Prostate gland (tissue), 2 donors: Measurements from ENCODE around the gene TTC34.

Experiments used
- POLR2A ChIP-seq: fragments of 450-650 bp; IDR thresholded peaks from one replicate; pipeline ENCODE4 v1.6.1; 2016; ENCODE audit warnings: antibody characterized with exemption, mild to moderate bottlenecking
- TF ChIP-seq, protein P1 (sequence below), 4 experiments: fragments of 200-600 bp in 2 of 4; fragments of 450-650 bp in 2 of 4; sonication (generic) in 2 of 4; IDR thresholded peaks; 1 replicate in 3 of 4; 2 replicates in 1 of 4; pipeline ENCODE4 v1.5.1; 2016 to 2019; ENCODE audit warnings: antibody characterized with exemption in 4 of 4, mild to moderate bottlenecking in 2 of 4, moderate library complexity in 2 of 4

DNA sequence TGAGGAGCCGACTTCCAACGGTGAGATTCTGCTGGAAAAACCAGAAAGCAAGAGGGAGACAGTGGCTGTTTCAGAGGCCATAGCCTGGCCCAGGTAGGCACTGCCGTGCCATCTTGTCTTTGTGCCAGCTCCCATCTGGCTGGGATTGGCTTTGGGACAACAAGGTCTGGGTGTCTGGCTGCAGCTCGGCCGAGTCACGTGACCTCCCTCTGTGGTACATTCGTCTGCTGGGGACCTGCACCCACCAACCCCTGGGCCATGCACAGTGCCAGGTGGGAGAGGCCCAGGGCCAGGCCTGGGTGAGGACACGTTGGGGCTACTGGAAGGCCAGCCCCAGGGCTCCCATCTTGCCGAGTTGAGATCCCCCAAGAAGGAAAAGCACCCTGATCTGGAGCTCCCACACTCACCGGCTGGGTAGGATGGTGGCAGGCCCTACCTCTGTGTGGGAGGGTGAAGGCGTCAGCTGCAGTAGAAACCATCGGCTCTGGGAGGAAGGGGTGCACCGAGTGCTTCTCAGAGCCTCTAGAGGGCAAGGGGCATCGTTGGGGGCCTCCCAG lies 25.3 kb upstream of the TTC34 start:
- TF ChIP-seq, protein P1, sequence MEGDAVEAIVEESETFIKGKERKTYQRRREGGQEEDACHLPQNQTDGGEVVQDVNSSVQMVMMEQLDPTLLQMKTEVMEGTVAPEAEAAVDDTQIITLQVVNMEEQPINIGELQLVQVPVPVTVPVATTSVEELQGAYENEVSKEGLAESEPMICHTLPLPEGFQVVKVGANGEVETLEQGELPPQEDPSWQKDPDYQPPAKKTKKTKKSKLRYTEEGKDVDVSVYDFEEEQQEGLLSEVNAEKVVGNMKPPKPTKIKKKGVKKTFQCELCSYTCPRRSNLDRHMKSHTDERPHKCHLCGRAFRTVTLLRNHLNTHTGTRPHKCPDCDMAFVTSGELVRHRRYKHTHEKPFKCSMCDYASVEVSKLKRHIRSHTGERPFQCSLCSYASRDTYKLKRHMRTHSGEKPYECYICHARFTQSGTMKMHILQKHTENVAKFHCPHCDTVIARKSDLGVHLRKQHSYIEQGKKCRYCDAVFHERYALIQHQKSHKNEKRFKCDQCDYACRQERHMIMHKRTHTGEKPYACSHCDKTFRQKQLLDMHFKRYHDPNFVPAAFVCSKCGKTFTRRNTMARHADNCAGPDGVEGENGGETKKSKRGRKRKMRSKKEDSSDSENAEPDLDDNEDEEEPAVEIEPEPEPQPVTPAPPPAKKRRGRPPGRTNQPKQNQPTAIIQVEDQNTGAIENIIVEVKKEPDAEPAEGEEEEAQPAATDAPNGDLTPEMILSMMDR (IDR thresholded peaks at IDR 0.05): no peak
- no peak for TF ChIP-seq POLR2A
